Measurements from ENCODE around the gene NBDY.
"Not testable (repeated sequence)": the region's sequence is repeated elsewhere in the genome, so short reads cannot be mapped to it uniquely, and the experiment has no call there.

The NBDY gene

GRCh38 chrX:56778924-56779468, 50.0 kb downstream of the NBDY start:
- H3K4me3 ChIP-seq (ENCODE audit: low read depth, low read length); DNase-seq (ENCODE audit: low read depth); in situ Hi-C loops (cut with HindIII; ENCODE audit: low sequenced_read_pairs): not testable (repeated sequence)

- H3K4me3 ChIP-seq (ENCODE audit: low read depth, low read length); in situ Hi-C loops (cut with HindIII; ENCODE audit: low sequenced_read_pairs); DNase-seq (ENCODE audit: low read depth): not testable (repeated sequence)
Observed at GRCh38 chrX:56780681-56781649, 51.9 kb downstream of the NBDY start.

- TF ChIP-seq CTCF (IDR thresholded peaks at IDR 0.05; ENCODE audit: low read depth, low read length, missing control alignments), result no peak
- H3K4me3 ChIP-seq (ENCODE audit: low read depth, low read length), result no peak overlapping the region
- in situ Hi-C loops (cut with HindIII; ENCODE audit: low sequenced_read_pairs), result no loop called here
- DNase-seq (ENCODE audit: low read depth), result no peak
Observed at GRCh38 chrX:56782352-56782751, 53.3 kb downstream of the NBDY start.

- no peak for DNase-seq (ENCODE audit: low read depth)
- peak overlapping the region; percentile 32 for H3K4me3 ChIP-seq (ENCODE audit: low read depth, low read length)
- TF ChIP-seq CTCF (IDR thresholded peaks at IDR 0.05; ENCODE audit: low read depth, low read length, missing control alignments), result no peak
- in situ Hi-C loops (cut with HindIII; ENCODE audit: low sequenced_read_pairs), result no loop called here
Observed at GRCh38 chrX:56782791-56783449, 53.9 kb downstream of the NBDY start.

- DNase-seq (ENCODE audit: low read depth), result peak; percentile 55
- TF ChIP-seq CTCF (IDR thresholded peaks at IDR 0.05; ENCODE audit: low read depth, low read length, missing control alignments), result peak; percentile 23
- in situ Hi-C loops (cut with HindIII; ENCODE audit: low sequenced_read_pairs), result no loop called here
- peak overlapping the region; percentile 32 for H3K4me3 ChIP-seq (ENCODE audit: low read depth, low read length)
Observed at GRCh38 chrX:56783450-56783831, 54.4 kb downstream of the NBDY start.

- no peak for DNase-seq (ENCODE audit: low read depth)
- H3K4me3 ChIP-seq (ENCODE audit: low read depth, low read length), result no peak overlapping the region
- no peak for TF ChIP-seq CTCF (IDR thresholded peaks at IDR 0.05; ENCODE audit: low read depth, low read length, missing control alignments)
- in situ Hi-C loops (cut with HindIII; ENCODE audit: low sequenced_read_pairs), result no loop called here
Observed at GRCh38 chrX:56783996-56784620, 55.1 kb downstream of the NBDY start.

- in situ Hi-C loops (cut with HindIII; ENCODE audit: low sequenced_read_pairs), result no loop called here
- no peak for TF ChIP-seq CTCF (IDR thresholded peaks at IDR 0.05; ENCODE audit: low read depth, low read length, missing control alignments)
- DNase-seq (ENCODE audit: low read depth), result no peak
- no peak overlapping the region for H3K4me3 ChIP-seq (ENCODE audit: low read depth, low read length)
Observed at GRCh38 chrX:56784666-56785065, 55.6 kb downstream of the NBDY start.

Data from astrocyte of the cerebellum (primary cell).